ENCODE measurements around the gene MACROH2A2.
A peak's percentile ranks its signal among the peaks of the same experiment; 100 is the strongest.
"Not testable (repeated sequence)": the region's sequence is repeated elsewhere in the genome, so short reads cannot be mapped to it uniquely, and the experiment has no call there.

MACROH2A2 gene

GRCh38 chr10:70068925-70069324, 16.3 kb downstream of the MACROH2A2 start:
- DNase-seq, result no peak

GRCh38 chr10:70069346-70069745, 16.7 kb downstream of the MACROH2A2 start:
- no peak for DNase-seq

DNA sequence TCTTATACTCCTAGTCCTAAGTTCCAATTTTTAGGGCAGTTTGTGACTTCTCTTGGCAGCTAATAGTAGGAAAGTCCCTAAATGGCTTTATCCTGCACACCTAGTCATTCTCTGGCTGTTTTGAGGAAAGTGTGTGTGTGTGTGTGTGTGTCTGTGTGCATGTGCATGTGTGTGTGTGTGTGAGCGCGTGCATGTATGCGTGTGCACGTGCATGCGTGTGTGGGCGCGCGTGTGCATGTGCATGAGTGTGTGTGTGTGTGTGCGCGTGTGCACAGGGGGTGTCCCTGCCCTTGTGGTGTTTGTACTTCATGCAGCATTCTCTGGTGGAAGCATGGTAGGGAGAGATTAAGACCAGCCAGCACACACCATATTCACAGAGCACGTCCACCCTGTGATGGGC, 18.2 kb downstream of the MACROH2A2 start:
- DNase-seq, result no peak

GRCh38 chr10:70074165-70074564, 21.5 kb downstream of the MACROH2A2 start:
- DNase-seq, result no peak

DNA sequence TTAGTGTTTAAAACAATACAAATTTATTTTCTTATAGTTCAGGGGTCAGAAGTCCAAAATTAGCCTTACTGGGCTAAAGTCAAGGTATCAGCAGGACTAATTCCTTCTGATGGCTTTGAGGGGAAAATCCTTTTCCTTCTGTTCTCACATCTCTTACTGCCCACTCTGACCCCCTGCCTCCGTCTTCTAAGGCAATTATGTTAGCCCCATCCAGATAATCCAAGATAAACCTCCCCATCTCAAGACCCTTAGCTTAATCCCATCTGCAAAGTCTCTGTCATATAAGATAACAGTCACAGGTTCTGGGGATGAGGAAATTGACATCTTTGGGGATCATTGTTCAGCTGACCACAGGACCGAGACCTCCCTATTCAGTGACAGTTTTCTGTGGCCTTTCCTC, 22.3 kb downstream of the MACROH2A2 start:
- DNase-seq, result no peak

- DNase-seq, result no peak
These were observed 25.7 kb downstream of the MACROH2A2 start for GRCh38 chr10:70078329-70078728.

GRCh38 chr10:70078937-70079336, 26.3 kb downstream of the MACROH2A2 start:
- no peak for DNase-seq

GRCh38 chr10:70080789-70081188, 28.1 kb downstream of the MACROH2A2 start:
- not testable (repeated sequence) for DNase-seq

GRCh38 chr10:70084189-70084588, 31.5 kb downstream of the MACROH2A2 start:
- DNase-seq, result peak in 1 of 2 experiments; percentile 0

- no peak for DNase-seq
These were observed 33.4 kb downstream of the MACROH2A2 start for GRCh38 chr10:70085975-70086613.

- no peak for DNase-seq
These were observed 35.1 kb downstream of the MACROH2A2 start for GRCh38 chr10:70087616-70088307.

- DNase-seq, result no peak
These were observed 35.7 kb downstream of the MACROH2A2 start for GRCh38 chr10:70088308-70088698.

DNA sequence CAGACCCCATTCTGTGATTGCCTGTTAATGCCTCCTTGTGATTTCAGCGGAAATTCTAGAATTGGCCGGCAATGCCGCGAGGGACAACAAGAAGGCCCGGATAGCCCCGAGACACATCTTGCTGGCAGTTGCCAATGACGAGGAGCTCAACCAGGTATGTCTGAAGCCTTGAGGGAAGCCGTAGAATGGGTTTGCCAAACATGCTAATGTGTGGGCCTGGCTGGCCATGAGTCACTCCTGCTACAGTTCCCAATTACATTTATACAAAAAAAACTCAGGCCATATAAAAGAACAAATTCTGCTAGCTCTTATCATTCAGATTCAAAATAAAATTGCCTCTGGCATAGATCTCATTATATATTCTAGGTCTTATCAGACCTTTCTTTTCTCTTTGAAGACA, 37.4 kb downstream of the MACROH2A2 start:
- no peak for DNase-seq

DNA sequence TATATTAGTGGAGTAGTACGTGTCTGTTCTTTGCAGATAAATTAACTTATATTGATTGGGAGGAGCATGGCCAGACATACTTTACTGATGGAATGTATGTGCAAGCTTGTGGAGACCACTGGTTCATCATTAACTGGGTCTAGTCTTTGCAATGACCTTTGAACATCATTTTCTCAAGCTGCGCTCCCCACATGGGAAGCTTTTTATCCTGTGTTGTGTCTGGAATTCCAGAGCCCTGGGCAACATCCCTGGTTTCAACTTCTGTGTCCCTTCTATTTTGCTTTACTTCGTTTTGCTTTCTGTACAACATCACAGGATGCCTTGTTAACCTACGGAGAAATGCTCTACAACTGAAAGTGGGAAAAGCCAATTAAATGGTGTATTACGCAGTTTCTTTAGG, 38.3 kb downstream of the MACROH2A2 start:
- DNase-seq, result no peak

DNA sequence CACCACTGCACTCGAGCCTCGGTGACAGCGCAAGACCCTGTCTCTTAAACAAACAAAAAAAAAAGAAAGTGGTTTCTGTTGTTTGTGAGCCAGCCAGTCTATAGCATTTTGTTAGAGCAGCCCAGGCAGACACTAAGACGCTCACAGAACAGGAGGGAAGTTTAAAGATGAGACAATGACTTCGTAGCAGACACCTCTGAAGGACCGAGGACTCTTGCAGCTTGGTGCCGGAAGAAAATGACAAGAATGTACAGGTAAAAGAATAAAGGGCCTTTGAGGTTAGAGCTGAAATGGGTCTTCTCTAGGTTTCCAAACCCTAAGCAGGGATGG, 39.7 kb downstream of the MACROH2A2 start:
- no peak for DNase-seq

GRCh38 chr10:70093335-70093944, 40.8 kb downstream of the MACROH2A2 start:
- DNase-seq, result no peak

DNA sequence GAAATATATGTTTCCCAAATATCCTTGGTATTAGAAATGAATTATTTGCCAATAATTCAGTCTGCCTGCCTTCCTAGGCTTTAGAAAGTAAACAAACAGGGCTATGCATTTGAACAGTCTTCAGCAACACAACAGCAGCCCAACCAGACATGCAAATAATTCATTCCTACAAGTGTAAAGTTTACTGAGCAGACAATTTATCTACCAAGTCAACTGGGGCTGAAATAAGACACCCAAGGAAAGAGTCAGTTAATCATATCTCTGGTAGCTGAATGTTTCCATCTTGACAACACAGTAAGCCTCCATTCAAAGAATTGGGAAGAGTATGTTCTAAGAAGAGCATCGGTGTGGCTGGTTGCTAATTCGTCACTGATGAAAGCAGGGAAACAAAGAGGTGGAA, 41.6 kb downstream of the MACROH2A2 start:
- no peak for DNase-seq

DNA sequence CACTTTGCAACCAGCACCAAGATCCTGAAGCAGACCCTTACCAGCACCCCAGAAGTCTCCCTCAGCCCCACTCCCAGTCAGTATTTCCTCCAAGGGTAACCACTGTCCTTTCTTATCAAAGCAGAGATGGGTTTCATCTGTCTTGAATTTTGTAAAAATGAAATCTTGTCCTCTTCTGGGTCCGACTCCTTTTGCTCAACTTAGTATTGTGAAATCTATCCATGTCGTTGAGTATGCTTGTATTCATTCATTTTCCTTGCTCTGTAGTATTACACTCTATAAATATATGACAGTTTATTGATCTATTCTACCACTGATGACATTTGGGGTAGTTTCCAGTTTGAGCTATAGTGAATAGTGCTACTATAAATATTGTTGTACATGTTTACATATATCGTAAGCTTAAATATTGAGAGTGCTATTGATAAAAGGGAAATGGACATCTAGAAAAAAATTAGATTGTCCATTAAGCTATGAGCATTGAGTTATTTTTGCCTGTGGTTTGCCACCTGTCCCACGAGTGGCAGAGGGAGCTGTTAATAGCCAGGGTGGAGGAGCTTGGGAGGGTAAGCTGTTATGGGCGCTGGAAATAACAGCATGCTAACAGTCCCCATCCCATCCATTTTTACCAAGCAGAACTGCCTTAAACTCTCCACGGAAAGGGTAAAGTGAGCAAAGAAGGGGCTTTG, 43.5 kb downstream of the MACROH2A2 start:
- no peak for DNase-seq

GRCh38 chr10:70096705-70097420, 44.2 kb downstream of the MACROH2A2 start:
- no peak for DNase-seq

GRCh38 chr10:70097459-70097858, 44.8 kb downstream of the MACROH2A2 start:
- no peak for DNase-seq

DNA sequence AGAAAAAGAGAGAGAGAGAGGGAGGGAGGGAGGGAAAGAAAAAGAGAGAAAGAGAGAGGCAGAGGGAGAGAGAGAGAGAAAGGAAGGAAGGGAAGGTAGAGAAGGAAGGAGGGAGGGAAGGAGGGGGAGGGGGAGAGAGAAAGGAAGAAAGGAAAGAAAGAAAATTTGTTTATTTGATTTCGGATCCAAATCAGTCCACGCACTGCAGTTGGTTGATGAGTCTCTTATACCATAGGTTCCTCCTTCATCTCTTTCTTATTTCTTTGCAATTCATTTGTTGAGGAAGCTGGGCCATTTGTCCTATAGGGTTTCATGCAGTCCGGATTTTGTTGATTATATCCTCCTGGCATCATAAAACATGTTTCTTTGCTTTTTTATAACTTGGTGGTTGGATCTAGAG, 45.6 kb downstream of the MACROH2A2 start:
- no peak for DNase-seq

- DNase-seq, result not testable (repeated sequence)
These were observed 48.5 kb downstream of the MACROH2A2 start for GRCh38 chr10:70101068-70101562.

DNA sequence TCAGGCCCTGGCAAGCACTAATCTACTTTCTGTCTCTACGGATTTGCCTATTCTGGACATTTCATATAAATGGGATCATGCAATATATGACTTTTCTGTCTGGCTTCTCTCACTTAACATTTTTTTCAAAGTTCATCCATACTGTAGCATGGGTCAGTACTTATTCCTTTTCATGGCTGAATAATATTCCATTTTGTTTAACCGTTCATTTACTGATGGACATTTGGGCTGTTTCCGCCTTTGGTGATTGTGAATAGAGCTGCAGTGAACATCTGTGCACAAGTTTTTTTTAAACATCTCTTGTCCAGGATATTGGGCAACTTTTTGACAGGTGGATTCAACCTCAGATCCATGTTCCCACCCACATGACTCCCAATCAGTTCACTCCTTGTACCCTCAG, 49.0 kb downstream of the MACROH2A2 start:
- no peak for DNase-seq

Data from NCI-H446 (cell line).